Neural progenitor cell (in vitro differentiated cells): ENCODE measurements around the gene ADGRA3.

ENCODE experiments used
- CTCF ChIP-seq: fragments of 200-600 bp; sonication (generic); IDR thresholded peaks from 2 replicates; pipeline ENCODE4 v1.5.1; 2017; ENCODE audit warnings: antibody characterized with exemption, mild to moderate bottlenecking
- EZH2 ChIP-seq: fragments of 200-600 bp; sonication (generic); IDR thresholded peaks from 2 replicates; pipeline ENCODE4 v1.6.1; 2017; ENCODE audit warnings: antibody characterized with exemption, mild to moderate bottlenecking, moderate library complexity
- EZH2phosphoT487 ChIP-seq: fragments of 200-600 bp; sonication (generic); IDR thresholded peaks from 2 replicates; pipeline ENCODE4 v1.6.1; 2017; ENCODE audit warnings: antibody characterized with exemption

GRCh38 chr4:22457348-22457747 is 58.5 kb downstream of the ADGRA3 start:
- TF ChIP-seq CTCF = no peak
- TF ChIP-seq EZH2 = no peak
- TF ChIP-seq EZH2phosphoT487 = no peak
